ENCODE measurements around the gene LRRC61. TPM values are rescaled to one million over a fixed set of nuclear protein-coding genes. Genes with fewer than 3 reads are reported as not detected.

Gene LRRC61
- total RNA-seq, 2 experiments from 2014 or later = not detected

DNA sequence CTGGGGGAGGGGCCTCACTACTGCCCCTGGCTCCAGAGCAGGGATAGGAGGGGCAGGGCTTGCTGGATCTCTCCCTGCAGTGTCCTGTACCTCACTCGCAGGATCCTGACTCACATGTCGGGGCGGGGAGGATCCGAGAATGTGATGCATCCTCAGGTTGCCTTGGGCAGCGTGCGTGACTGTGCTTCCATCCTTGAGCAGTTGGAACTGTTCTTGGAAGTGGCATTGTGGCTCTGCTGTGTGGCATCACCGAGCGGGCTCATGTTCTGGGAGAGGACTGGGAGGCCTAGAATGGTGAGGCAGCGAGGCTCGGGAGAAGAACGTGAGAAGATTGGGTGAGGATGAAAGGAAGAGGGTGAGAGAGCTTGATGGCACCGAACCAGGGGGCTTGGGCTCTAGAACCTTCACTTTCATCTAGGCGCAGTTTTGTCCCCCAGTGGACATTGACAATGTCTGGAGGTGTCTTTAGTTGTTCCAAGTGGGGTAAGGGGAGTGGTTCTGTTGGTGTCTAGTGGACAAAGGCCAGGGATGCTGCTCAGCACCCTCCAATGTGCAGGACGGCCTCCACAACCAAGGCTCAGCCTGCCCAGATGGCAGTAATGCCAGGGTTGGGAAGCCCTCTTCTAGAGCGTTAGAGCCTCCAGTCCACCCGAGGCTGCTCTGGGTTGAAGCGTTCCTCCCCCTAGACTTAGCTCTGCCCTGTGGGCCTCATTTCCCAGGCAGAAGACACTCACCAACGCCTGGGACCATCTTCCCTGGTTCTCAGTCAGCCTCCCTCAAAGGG is 9.9 kb downstream of the LRRC61 start:
- no peak overlapping the region for H2AFZ ChIP-seq (ENCODE audit: low read length)
- no peak overlapping the region for H3K27ac ChIP-seq (ENCODE audit: low read depth, low read length, poor library complexity, severe bottlenecking)
- H3K9me3 ChIP-seq (ENCODE audit: low read length) = no peaks in the 10 kb centered on the region
- H3K4me2 ChIP-seq (ENCODE audit: low read length) = no peak overlapping the region
- TF ChIP-seq EZH2phosphoT487 (IDR thresholded peaks at IDR 0.05; ENCODE audit: borderline replicate concordance, low read depth, low read length) (no peak), CTCF (conservative IDR thresholded peaks at IDR 0.05; ENCODE audit: low read length) (no peak)
- no peaks in the 10 kb centered on the region for H3K36me3 ChIP-seq (ENCODE audit: insufficient read depth, low read length)
- H3K79me2 ChIP-seq (ENCODE audit: insufficient read depth, low read depth, low read length) = no peaks in the 10 kb centered on the region
- BruUV-seq (replicated peaks) = no TSS peak
- no peak overlapping the region for H3K4me3 ChIP-seq (ENCODE audit: low read depth, low read length, poor library complexity, severe bottlenecking)
- intact Hi-C loops (cut with micrococcal nuclease; ENCODE audit: unreplicated experiment) = no loop called here
- H4K20me1 ChIP-seq (ENCODE audit: insufficient read depth, low read length) = no peaks in the 10 kb centered on the region
- no peaks in the 10 kb centered on the region for H3K4me1 ChIP-seq (ENCODE audit: insufficient read depth, low read length, poor library complexity, severe bottlenecking)
- CTCF ChIA-PET (ENCODE audit: unreplicated experiment) = no interaction called here
- H3K9me2 ChIP-seq (ENCODE audit: insufficient read depth, low read length) = no peaks in the 10 kb centered on the region
- DNase-seq (ENCODE audit: low spot score) = no peak
- POLR2A ChIA-PET = no interaction called here

GRCh38 chr7:150333659-150334058 is 10.5 kb downstream of the LRRC61 start:
- TF ChIP-seq CTCF (conservative IDR thresholded peaks at IDR 0.05; ENCODE audit: low read length) = no peak
- TF ChIP-seq EZH2phosphoT487 (IDR thresholded peaks at IDR 0.05; ENCODE audit: borderline replicate concordance, low read depth, low read length) = no peak
- DNase-seq (ENCODE audit: low spot score) = no peak
- H3K4me2 ChIP-seq (ENCODE audit: low read length) = no peak overlapping the region
- H3K27ac ChIP-seq (ENCODE audit: low read depth, low read length, poor library complexity, severe bottlenecking) = no peak overlapping the region
- H3K36me3 ChIP-seq (ENCODE audit: insufficient read depth, low read length) = no peaks in the 10 kb centered on the region
- H4K20me1 ChIP-seq (ENCODE audit: insufficient read depth, low read length) = no peaks in the 10 kb centered on the region
- no peak overlapping the region for H3K4me3 ChIP-seq (ENCODE audit: low read depth, low read length, poor library complexity, severe bottlenecking)
- no peaks in the 10 kb centered on the region for H3K4me1 ChIP-seq (ENCODE audit: insufficient read depth, low read length, poor library complexity, severe bottlenecking)
- no peaks in the 10 kb centered on the region for H3K79me2 ChIP-seq (ENCODE audit: insufficient read depth, low read depth, low read length)
- no peaks in the 10 kb centered on the region for H3K9me2 ChIP-seq (ENCODE audit: insufficient read depth, low read length)
- BruUV-seq (replicated peaks) = no TSS peak
- ChIA-PET POLR2A (no interaction called here), CTCF (ENCODE audit: unreplicated experiment) (no interaction called here)
- intact Hi-C loops (cut with micrococcal nuclease; ENCODE audit: unreplicated experiment) = no loop called here
- H3K9me3 ChIP-seq (ENCODE audit: low read length) = no peaks in the 10 kb centered on the region
- no peak overlapping the region for H2AFZ ChIP-seq (ENCODE audit: low read length)

DNA sequence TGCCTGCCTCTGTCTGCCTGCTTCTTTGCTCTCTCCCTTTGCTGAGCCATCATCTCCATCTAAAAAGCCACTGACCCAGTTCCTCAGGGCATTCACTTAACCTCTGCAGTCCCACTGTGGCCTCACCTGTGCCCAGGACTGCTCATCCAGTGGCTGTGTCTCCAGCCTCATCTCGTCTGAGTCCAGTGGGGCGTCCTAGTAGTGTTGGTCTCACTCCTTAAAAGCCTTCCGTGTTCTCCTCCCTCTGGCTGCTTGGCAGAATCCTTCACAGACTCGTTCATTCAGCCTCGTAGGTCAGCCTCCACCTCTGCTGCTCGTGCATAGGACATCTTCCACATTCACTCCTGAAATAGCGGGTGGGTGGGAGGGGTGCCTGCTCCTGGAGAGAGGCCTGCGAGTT is 11.0 kb downstream of the LRRC61 start:
- DNase-seq (ENCODE audit: low spot score) = no peak
- H3K4me3 ChIP-seq (ENCODE audit: low read depth, low read length, poor library complexity, severe bottlenecking) = no peak overlapping the region
- BruUV-seq (replicated peaks) = no TSS peak
- H3K4me1 ChIP-seq (ENCODE audit: insufficient read depth, low read length, poor library complexity, severe bottlenecking) = no peaks in the 10 kb centered on the region
- H3K36me3 ChIP-seq (ENCODE audit: insufficient read depth, low read length) = no peaks in the 10 kb centered on the region
- H3K9me3 ChIP-seq (ENCODE audit: low read length) = no peaks in the 10 kb centered on the region
- no peaks in the 10 kb centered on the region for H3K9me2 ChIP-seq (ENCODE audit: insufficient read depth, low read length)
- intact Hi-C loops (cut with micrococcal nuclease; ENCODE audit: unreplicated experiment) = no loop called here
- no peak overlapping the region for H3K4me2 ChIP-seq (ENCODE audit: low read length)
- no peak for TF ChIP-seq CTCF (conservative IDR thresholded peaks at IDR 0.05; ENCODE audit: low read length)
- TF ChIP-seq EZH2phosphoT487 (IDR thresholded peaks at IDR 0.05; ENCODE audit: borderline replicate concordance, low read depth, low read length) = no peak
- ChIA-PET CTCF (ENCODE audit: unreplicated experiment) (no interaction called here), POLR2A (no interaction called here)
- no peaks in the 10 kb centered on the region for H4K20me1 ChIP-seq (ENCODE audit: insufficient read depth, low read length)
- no peaks in the 10 kb centered on the region for H3K79me2 ChIP-seq (ENCODE audit: insufficient read depth, low read depth, low read length)
- H3K27ac ChIP-seq (ENCODE audit: low read depth, low read length, poor library complexity, severe bottlenecking) = no peak overlapping the region
- H2AFZ ChIP-seq (ENCODE audit: low read length) = no peak overlapping the region

Measured in OCI-LY7 (cell line).